DMS53 treated with DMSO at 0.1 percent for 48 hours (cell line): Measurements from ENCODE around the gene NF1.
"Not testable (repeated sequence)": the region's sequence is repeated elsewhere in the genome, so short reads cannot be mapped to it uniquely, and the experiment has no call there.

Source experiments
- DNase-seq: peaks from one replicate; lab custom pipeline; 2025; ENCODE audit not compliant: unreplicated experiment; lab: John Stamatoyannopoulos, UW

The NF1 gene

DNA sequence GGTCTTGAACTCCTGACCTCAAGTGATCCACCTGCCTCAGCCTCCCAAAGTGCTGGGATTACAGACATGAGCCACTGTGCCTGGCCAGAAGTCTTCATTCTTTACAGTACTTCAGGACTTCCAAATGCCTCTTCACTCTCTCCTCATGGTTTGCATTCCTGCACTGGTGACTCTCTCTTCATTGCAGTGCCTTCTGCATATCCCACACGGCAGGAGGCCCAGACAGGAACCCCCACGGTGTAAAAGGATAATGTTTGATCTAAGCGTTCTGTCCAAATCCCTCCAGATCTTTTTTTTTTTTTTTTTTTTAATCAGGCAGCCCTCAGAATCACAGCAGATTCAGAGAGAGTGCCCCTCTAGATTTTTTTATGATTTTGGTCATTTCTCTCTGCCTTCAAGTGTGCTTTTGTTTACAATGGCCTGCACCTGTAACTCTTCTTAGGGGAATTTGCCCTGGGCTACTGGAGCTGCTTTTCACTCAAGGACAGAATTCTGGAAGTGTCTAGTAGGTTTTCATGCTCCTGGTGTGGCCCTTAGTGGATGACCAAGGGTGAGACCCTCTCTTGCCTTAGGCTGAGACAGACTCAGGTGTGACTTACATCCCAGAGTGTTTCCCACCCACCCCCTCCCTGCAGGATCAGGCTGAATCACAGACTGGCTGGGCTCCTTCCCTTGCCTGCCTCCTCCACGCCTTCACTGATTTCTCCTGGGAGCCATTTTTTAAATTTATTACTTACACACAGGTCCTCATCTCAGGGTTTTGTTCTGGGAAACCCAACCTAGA lies 19.8 kb upstream of the NF1 start:
- DNase-seq: no peak

DNA sequence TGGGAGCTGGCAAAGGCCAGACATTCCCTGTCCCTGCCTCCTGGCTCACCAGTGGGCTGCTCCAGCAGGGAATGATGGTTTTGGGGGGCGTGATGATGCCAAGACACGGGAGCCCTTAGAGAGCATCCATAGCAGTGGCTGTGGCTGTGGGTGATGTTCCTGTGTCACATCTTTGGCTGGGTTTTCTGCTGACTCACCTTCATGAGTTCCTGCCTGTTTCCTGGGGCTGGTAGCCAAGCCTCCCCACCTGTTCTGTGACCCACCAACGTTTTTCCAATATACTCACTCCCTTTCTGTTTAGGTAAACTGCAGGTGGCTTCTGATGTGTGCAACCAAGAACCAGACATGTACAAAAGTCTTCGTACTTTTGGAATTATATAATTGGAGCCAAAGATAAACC lies 16.5 kb upstream of the NF1 start:
- DNase-seq: no peak

DNA sequence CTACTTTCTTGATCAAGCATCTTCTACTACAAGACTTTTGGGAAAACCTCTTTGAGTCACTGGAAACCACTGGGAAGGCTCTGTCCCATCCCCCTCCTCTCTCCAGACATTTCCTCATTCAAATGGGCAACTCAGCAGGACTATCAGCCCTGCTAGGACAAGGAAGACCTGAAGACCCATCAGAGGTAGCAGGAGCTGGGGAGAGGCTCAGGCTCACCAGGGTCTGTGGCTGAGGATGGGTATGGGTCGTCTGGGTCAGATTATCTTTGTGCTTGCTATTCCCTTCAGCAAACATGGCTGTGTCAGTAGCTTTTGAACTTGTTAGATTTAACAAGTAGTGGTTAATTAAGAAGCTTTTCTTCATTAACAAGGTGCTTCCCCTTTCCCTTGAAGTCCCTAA lies 15.0 kb upstream of the NF1 start:
- no peak for DNase-seq

DNA sequence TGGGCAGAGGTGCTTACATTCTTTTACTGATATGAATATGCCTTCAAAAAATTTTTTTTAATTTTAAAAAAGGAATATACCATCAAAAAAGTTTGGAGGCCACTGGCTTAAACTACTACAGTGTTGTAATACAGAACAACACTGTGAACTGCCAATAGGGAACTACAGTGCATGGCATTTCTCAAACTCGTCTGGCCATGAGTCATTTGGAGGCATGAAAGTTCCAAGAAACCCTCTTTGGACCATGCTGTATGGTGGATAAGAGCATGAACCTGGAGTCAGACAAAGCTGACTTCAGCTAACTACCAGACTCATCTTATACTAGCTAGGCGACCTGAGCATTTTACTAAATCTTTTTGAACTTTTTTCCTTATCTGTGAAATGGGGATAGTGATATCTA lies 9.2 kb upstream of the NF1 start:
- no peak for DNase-seq

DNA sequence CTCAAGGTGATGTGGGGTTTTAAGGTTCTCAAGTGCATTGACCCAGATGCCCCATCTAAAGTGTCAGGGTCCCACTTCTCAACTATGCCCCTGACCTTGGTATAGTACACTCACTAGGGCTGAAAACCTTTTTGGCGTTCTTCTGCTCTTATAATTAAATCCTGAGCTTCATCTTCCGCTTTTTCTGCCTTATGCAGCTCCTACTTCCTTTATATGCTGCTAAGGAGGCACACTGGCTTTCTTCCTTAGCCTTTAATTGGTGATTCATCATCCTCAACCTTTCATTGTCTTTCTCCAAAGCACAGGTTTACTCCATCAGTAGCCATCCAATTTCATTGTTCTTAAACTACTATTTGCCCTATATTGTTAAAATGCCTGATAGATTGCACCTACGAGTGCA lies 5.3 kb upstream of the NF1 start:
- no peak for DNase-seq

DNA sequence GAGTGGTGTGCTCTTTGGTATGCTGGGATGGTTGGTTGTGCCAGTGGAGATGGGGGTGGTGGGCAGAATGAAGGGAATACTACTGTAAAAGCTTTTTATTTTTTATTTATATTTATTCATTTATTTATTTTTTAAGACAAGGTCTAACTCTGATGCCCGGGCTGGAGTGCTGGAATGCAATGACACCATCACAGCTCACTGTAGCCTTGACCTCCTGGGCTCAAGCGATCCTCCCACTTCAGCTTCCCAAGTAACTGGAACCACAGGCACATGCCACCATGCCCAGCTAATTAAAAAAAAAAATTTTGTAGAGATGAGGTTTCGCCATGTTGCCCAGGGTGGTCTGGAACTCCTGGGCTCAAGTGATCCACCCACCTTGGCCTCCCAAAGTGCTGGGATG lies 4.1 kb upstream of the NF1 start:
- not testable (repeated sequence) for DNase-seq

DNA sequence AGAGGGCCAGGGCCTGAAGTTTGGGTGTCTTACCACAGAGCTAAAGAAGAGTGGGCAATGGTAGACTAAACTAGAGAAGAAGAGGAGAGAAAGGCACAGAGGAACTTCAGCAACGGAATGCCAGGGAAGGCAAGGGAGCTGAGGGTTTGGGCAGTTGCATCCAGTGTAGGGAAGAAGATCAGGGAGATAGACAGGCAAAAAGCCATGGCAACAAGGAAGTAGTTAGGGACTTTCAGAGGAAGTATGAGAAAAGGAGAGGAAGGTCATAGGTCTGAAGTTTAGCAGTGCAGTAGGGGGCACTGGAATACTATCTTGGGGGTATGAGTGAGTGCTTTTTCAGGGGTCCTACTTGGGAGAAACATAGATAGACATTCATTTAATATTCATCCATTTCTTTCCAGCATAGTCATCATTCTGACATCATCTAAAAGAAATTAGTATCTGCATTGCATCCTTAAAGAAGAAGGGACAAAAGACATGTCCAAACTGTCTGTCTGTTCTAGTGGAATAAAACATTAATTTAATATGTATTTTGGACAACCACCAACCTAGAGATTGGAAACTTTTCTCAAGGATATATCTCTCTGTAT lies 2.2 kb upstream of the NF1 start:
- no peak for DNase-seq

DNA sequence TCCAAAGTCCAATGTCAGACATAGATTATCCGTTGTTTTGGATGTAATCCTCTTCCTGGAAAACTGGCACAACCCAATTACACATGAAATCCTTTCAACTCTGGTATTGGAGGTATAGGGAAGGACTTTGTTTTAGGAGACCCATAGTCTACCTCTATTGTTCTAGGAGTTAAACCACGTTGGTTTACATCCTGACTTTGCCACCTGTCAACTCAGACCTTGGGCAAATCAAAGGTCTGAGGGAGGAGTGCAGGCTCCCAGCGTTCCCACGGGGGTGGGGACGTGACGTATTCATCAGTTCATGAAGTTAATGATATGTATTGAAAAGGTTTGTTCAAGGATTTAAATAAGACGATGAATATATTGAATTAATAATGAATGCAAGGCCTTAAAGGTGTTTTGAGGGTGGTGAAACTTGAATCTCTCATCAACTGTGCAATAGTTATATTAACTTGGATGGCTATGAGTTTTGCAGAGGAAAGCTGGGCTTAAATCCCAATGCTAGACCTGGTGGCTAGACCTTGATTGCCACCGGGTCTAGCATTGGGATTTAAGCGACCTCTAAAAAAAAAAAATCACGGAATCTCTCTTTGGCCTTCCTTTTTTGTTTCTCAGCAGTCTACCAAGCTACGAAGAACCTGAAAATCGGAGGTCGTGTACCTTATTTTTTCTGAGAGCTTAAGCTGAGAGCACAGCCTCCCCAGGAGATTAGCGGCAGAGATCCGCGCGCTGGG lies 744 bp upstream of the NF1 start:
- no peak for DNase-seq

DNA sequence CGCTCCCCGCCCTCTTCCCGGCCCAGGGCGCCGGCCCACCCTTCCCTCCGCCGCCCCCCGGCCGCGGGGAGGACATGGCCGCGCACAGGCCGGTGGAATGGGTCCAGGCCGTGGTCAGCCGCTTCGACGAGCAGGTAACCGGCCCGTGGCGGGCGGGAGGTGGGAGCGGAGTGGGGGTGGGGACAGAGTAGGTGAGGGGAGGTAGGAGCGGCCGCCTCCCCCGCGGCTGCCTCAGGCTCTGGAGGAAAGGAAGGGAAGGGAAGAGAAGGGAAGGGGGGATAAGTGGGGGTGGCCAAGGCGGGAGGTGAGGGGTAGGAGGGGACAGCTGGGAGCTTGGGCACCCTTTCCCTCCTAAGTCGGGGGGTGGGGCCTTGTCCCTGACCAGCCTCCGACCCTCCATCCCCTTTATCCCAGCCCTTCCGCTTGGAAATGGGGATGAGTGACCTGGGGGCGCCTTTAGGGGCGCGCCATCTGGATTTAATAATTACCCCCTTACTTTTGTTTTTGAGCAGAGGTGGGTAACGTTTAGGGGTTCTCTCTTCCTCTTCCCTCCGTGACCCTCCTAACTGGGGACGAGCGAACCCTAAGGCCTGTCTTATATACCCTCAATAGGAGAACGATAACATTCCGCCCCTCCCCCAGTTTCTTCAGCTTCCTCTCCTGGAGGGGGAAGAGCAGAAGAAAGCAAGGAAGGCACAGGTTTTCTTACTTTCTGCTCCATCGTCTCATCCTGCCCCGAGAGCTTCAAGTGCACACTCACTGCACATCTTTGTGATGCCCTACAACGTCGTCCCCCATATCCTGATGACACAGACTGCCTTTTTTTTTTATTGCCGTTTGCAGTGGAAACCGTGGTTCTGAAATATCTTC lies 694 bp downstream of the NF1 start:
- DNase-seq: no peak

DNA sequence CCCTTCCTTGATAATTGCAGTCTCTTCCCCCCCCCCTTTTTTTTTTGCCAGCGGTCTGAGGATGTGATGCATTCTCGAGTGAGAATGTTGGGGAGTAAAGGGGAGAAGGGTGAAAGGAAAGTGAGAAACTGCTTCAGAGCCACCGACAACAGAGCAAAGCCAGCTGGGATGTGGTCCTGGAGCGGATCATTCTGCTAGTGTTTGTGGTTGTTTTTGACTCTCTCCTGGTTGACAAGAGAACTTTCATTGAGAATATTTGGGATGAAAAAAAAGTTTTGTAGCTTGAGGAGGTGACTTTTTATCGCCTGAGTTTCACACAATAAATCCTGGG lies 1.3 kb downstream of the NF1 start:
- DNase-seq: no peak

DNA sequence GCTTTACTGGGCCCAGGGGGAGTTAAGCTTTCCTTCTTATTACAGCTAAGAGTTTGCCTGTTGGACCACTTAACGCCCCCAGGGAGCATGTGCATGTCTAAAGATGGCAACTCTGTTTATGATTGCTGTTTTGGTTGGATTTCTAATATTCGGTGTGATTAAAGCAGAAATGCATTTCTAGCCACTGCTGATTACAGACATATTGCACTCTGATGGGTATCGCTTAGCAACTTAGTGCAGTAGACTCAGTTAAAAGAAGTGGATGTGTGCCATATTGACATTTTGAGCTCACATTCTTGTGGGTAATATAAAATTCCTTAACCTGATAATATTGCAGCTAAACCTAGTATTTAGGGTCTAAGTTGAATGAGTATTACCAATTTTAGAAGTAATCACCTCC lies 4.2 kb downstream of the NF1 start:
- DNase-seq: no peak

DNA sequence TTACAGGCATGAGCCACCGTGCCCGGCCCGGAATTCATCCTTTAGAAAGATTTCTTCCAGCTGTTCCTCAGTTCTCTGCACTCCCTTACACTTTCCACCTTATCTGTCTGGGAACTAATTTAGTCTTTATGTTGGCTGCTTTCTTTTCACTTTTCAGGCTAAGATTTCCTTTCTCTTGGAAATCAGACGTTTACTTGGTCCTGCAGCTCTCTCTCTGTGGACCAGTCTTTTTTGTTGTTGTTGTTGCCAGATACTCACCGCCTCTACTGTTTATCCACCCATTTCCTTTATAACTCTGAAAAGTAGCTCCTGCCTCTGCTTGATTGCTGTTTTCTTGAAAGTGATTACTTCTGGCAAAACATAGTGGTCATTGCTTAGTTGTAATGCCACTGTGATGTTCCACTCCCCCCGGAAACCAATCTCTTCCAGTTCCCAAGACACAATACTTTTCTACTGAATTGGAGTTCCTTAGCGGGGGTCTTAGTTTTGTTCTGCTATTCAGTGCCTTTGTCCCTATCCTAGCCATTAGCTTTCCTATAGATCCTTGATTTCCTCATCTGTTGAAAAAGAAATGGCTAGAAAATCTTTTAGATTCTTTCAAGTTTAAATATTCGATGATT lies 6.2 kb downstream of the NF1 start:
- DNase-seq: no peak

DNA sequence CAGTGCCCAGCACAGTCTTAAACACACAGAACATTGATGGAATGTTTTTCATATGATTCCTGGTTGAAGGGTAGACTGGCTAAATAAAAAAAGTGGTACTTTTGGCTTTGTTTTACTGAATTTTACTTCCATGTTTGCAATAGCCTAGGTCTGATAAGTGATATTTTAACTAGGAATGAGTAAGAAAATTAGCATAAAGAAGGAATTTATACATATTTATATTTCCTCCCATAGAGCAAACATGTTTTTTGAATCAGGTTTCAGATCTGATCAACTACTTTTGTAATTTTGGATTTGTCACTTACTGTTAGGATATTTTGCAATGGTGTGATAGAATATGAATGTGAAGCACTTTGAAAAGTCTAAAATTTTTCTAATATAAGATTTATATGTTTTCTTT lies 7.2 kb downstream of the NF1 start:
- no peak for DNase-seq

DNA sequence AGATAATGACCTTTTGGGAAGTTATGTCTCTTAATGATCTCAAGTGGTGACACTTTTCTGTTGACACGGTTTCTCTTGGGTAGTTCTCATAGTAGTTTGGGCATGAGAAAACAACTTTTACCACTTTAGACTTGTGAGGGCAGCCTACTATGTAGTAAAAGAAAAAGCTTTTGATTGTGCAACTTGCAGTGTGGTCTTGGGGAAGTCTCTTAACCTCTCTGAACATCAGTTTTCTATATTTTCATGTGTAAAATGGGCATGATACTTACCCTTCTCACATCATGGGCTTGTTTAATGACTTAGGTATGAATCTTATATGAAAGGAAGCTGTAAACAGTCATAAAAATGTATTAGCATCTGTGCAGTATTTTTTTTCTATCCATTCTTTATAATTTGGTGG lies 11.2 kb downstream of the NF1 start:
- DNase-seq: no peak

DNA sequence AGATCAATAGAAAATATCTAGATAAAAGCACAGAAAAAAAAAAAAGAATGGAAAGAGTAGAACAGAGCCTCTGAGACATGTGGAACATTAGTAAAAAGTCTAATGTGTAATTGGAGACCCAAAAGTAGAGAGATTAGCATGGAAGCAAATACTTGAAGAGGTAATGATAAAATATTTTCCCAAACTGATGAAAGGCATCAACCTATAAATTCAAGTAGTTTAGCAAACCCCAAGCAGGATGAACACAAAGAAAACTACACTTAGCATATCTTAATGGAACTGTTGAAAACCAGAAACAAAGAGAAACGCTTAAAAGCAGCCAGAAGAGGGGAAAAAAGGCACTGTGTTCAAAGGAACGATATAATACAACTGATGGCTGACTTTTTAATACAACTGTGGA lies 16.4 kb downstream of the NF1 start:
- DNase-seq: no peak

DNA sequence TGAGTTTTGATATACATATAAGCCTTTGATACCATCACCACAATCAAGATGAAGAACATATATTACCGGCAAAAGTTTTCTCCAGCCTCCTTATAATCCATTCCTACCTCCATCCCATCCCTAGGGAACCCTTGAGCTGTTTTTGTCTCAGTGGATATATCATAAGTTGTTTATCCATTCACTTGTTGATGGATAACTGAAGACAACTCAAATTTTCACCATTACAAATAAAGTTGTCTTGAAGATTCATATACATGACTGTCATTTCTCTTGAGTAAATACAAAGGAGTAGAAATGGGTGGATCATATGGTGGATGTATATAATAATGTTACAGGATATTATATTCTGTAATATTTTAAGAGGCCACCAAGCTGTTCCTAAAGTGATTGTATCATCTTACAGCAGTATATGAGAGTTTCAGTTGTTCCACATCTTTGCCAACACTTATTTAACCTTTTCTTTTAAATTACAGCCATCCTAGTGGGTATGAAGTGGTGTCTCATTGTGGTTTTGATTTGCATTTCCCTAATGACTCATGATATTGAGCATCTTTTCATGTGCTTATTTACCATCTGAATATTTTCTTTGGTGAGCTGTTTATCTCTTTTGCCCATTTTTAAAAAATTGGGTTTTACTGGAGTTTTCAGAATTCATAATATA lies 17.4 kb downstream of the NF1 start:
- no peak for DNase-seq

DNA sequence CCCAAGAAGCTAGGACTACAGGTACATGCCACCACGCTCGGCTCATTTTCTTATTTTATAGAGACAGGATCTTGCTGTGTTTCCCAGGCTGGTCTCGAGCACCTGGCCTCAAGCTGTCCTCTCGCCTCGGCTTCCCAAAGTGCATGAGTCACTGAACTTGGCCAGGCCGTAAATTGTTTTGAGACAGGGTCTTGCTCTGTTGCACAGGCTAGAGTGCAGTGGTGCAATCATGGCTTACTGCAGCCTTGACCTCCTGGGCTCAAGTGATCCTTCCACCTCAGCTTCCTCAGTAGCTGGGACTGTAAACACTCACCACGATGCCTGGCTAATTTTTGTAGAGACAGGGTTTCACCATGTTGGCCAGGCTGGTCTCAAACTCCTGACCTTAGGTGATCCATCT lies 18.6 kb downstream of the NF1 start:
- not testable (repeated sequence) for DNase-seq

DNA sequence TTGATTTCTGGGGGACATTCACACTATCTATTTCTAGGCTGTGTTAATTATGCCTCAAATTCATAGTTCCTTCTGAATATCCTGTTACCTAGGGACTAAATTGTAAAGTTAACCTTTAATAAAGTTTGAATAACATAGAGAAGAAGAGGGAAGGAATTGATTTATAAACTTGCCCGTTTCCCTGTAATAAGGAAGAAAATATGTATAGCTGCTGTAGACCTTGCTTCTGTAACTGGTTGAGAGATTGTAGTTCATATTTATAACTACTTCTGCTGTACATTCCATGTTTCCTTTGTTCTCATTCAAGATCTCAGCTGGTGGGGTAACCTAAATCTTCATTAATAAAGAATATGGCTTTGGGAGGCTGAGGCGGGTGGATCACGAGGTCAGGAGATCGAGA lies 19.2 kb downstream of the NF1 start:
- no peak for DNase-seq

DNA sequence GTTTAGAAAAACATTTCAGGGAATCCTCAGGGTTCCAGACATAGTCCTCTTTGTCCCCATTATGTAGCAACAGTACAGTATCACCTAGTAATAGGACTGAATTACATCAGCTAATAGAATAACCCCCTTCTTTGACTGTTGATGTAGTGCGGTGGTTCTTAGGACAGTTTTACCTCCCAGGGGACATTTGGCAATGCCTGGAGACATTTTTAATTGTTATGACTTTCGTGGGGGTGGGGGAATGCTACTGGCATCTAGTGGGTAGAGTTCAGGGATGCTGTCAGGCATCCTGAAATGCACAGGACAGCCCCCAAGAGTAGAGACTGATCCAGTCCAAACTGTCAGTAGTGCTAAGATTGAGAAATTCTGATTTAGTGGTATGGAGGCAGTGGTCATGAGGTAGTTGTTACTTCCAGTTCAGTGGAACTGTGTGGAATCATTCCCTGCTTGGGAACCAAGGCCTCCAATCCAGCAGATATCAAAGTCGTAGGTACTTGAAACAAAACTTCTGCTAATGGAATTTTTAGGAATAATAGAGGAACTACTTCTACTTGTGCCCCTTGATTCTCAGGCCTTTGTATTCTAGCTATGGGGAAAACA lies 20.3 kb downstream of the NF1 start:
- DNase-seq: no peak

DNA sequence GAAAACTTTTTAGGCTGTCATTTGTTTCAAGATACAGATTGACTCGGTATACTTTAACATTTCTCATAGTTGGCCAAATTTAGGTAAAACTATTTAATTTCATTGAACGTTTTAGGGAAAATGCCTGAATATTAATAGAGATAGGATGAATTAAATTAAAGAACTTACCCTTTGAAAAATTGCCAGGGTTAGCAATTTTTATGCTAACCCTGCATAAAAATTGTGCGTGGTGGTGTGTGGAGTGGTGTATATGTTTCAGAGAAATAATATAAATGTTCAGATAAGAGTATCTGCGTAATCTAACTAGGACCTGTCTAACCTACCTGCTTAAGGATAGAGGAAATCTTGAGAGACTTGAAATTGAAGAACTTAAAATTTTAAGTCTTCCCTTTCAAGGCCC lies 21.4 kb downstream of the NF1 start:
- no peak for DNase-seq
